HepG2 (cell line): ENCODE results near the gene EVA1C.

Experiments
- CTCF ChIP-seq: sonication (generic); formaldehyde crosslinking; IDR thresholded peaks from 2 replicates; pipeline ENCODE4 v1.5.0; 2020; ENCODE audit warnings: mild to moderate bottlenecking, missing genetic modification reagents, moderate library complexity
- ELF1 ChIP-seq: sonication (generic); formaldehyde crosslinking; IDR thresholded peaks from 2 replicates; pipeline ENCODE4 v1.4.0; 2020; ENCODE audit warnings: missing genetic modification reagents
- FOSL2 ChIP-seq: sonication (generic); formaldehyde crosslinking; IDR thresholded peaks from 2 replicates; pipeline ENCODE4 v1.4.0; 2020; ENCODE audit warnings: missing genetic modification reagents
- HMGXB4 ChIP-seq, 2 experiments: sonication (generic) in 1 of 2; formaldehyde crosslinking in 1 of 2; IDR thresholded peaks; 2 replicates each; pipeline versions ENCODE4 v1.4.0 to v1.6.1; 2018 to 2020; ENCODE audit warnings: missing genetic modification reagents in 2 of 2, borderline replicate concordance in 1 of 2, low read depth in 1 of 2, mild to moderate bottlenecking in 1 of 2, missing biosample characterization in 1 of 2
- HNRNPLL ChIP-seq: fragments of 200-400 bp; formaldehyde crosslinking; IDR thresholded peaks from 2 replicates; pipeline ENCODE4 v1.6.1; 2017; ENCODE audit warnings: mild to moderate bottlenecking, low read depth, low read length; ENCODE audit not compliant: poor library complexity, severe bottlenecking
- KMT2A ChIP-seq: sonication (generic); formaldehyde crosslinking; IDR thresholded peaks from 2 replicates; pipeline ENCODE4 v1.4.0; 2020; ENCODE audit warnings: missing genetic modification reagents
- NFKBIZ ChIP-seq: IDR thresholded peaks from 2 replicates; pipeline ENCODE4 v1.6.1; 2018; ENCODE audit warnings: missing genetic modification reagents, missing compliant biosample characterization
- POLR2A ChIP-seq, 2 experiments: IDR thresholded peaks; 2 replicates each; pipeline ENCODE4 v1.6.1; 2011; ENCODE audit warnings: low read depth in 2 of 2, low read length in 2 of 2, mild to moderate bottlenecking in 1 of 2, moderate library complexity in 1 of 2; ENCODE audit not compliant: insufficient read depth in 1 of 2
- SUZ12 ChIP-seq: fragments of 150-350 bp; IDR thresholded peaks from 2 replicates; pipeline ENCODE4 v1.6.1; 2014; ENCODE audit warnings: low read depth, low read length
- U2AF1 ChIP-seq: fragments of 200-400 bp; formaldehyde crosslinking; optimal IDR thresholded peaks from 2 replicates; pipeline ENCODE3; 2017; ENCODE audit warnings: mild to moderate bottlenecking, low read depth, low read length
- ZBTB2 ChIP-seq: sonication (generic); formaldehyde crosslinking; IDR thresholded peaks from 2 replicates; pipeline ENCODE4 v1.8.0; 2022; ENCODE audit warnings: low read depth, missing genetic modification reagents
- ZMAT5 ChIP-seq: sonication (generic); formaldehyde crosslinking; IDR thresholded peaks from 2 replicates; pipeline ENCODE4 v1.5.0; 2020; ENCODE audit warnings: mild to moderate bottlenecking, low read depth, missing genetic modification reagents, borderline replicate concordance

GRCh38 chr21:32392299-32392879 lies 20.1 kb upstream of the EVA1C start:
- TF ChIP-seq CTCF (CRISPR knock-in tag) (no peak), ELF1 (CRISPR knock-in tag) (no peak), POLR2A (IDR thresholded peaks at IDR 0.05; ENCODE audit: insufficient read depth in 1 of 2, low read depth in 2 of 2, low read length in 2 of 2) (no peak), U2AF1 (no peak), SUZ12 (no peak), HMGXB4 (CRISPR knock-in tag; IDR thresholded peaks at IDR 0.05; ENCODE audit: borderline replicate concordance in 1 of 2, low read depth in 1 of 2) (no peak), KMT2A (CRISPR knock-in tag) (no peak; the same call in 1 of the 2 replicates), ZBTB2 (CRISPR knock-in tag) (no peak), HNRNPLL (no peak), NFKBIZ (CRISPR knock-in tag) (no peak), ZMAT5 (CRISPR knock-in tag) (no peak), FOSL2 (CRISPR knock-in tag) (no peak)
